Ascending aorta (tissue), 2 donors: ENCODE data around the gene MCF2. TPM values are rescaled to one million over a fixed set of nuclear protein-coding genes. Genes with fewer than 3 reads are reported as not detected.

Experiments used
- DNase-seq, 2 donors: peaks; one replicate each; pipeline ENCODE4 v3.0.0-alpha.2; 2019; ENCODE audit warnings: low spot score in 2 of 2
- H3K27ac ChIP-seq, 2 donors: fragments of 200-600 bp; sonication (generic); one replicate each; pipeline ENCODE4 v1.5.1; 2016 to 2017; ENCODE audit warnings: mild to moderate bottlenecking in 1 of 2
- H3K27me3 ChIP-seq: fragments of 200-600 bp; sonication (generic); one replicate; pipeline ENCODE4 v1.5.1; 2017
- H3K36me3 ChIP-seq, 2 donors: fragments of 200-600 bp; sonication (generic); one replicate each; pipeline ENCODE4 v1.5.1; 2016
- H3K4me1 ChIP-seq, 2 donors: fragments of 200-600 bp; sonication (generic); one replicate each; pipeline ENCODE4 v1.5.1; 2016 to 2017; ENCODE audit warnings: mild to moderate bottlenecking in 1 of 2
- H3K4me3 ChIP-seq, 2 donors: fragments of 200-600 bp; sonication (generic); one replicate each; pipeline ENCODE4 v1.5.1; 2016 to 2017; ENCODE audit warnings: mild to moderate bottlenecking in 1 of 2
- H3K9me3 ChIP-seq, 2 donors: fragments of 200-600 bp; sonication (generic); one replicate each; pipeline ENCODE4 v1.5.1; 2016
- CTCF ChIP-seq, 3 experiments: fragments of 200-600 bp in 2 of 3; fragments of 450-650 bp in 1 of 3; sonication (generic) in 2 of 3; IDR thresholded peaks; one replicate each; pipeline ENCODE4 v1.5.1; 2016 to 2019; ENCODE audit warnings: antibody characterized with exemption in 3 of 3, mild to moderate bottlenecking in 1 of 3, moderate library complexity in 1 of 3
- intact Hi-C: fragments of 100-400 bp; cut with DNase I; formaldehyde crosslinking; loops from one replicate; pipeline ENCODE4 v1.15.1; 2023
- total RNA-seq: library from RNA; depleted of rRNA; stranded (reverse); fragments of >200 nt; gene quantifications from one replicate; pipeline ENCODE4 v1.1.0, GENCODE V29; 2016

MCF2 gene
- total RNA-seq, 1 donor from 2014 or later, result not detected

- Histone ChIP-seq H3K27me3 (no peaks in the 10 kb centered on the region), H3K36me3 (no peaks in the 10 kb centered on the region), H3K4me3 (no peak overlapping the region), H3K9me3 (no peaks in the 10 kb centered on the region), H3K27ac (no peak overlapping the region), H3K4me1 (no peaks in the 10 kb centered on the region)
- DNase-seq, result no peak
- TF ChIP-seq CTCF (IDR thresholded peaks at IDR 0.05), result no peak
- intact Hi-C loops, result no loop called here
Measured at GRCh38 chrX:139736151-139736550, 28.2 kb upstream of the MCF2 start.

- no peak overlapping the region for H3K4me3 ChIP-seq
- no peak overlapping the region for H3K27ac ChIP-seq
- no peak for DNase-seq
- H3K27me3 ChIP-seq, result no peaks in the 10 kb centered on the region
- H3K36me3 ChIP-seq, result no peaks in the 10 kb centered on the region
- no peaks in the 10 kb centered on the region for H3K9me3 ChIP-seq
- intact Hi-C loops, result no loop called here
- no peaks in the 10 kb centered on the region for H3K4me1 ChIP-seq
- TF ChIP-seq CTCF (IDR thresholded peaks at IDR 0.05), result no peak
Measured at GRCh38 chrX:139734996-139735395, 27.0 kb upstream of the MCF2 start.

- intact Hi-C loops, result no loop called here
- Histone ChIP-seq H3K27me3 (no peaks in the 10 kb centered on the region), H3K36me3 (no peaks in the 10 kb centered on the region), H3K4me3 (no peak overlapping the region), H3K27ac (no peak overlapping the region), H3K9me3 (no peaks in the 10 kb centered on the region), H3K4me1 (no peaks in the 10 kb centered on the region)
- TF ChIP-seq CTCF (IDR thresholded peaks at IDR 0.05), result no peak
- DNase-seq, result no peak
Measured at GRCh38 chrX:139725720-139726119, 17.8 kb upstream of the MCF2 start.

- Histone ChIP-seq H3K9me3 (no peaks in the 10 kb centered on the region), H3K4me3 (no peak overlapping the region), H3K36me3 (no peaks in the 10 kb centered on the region), H3K27me3 (no peaks in the 10 kb centered on the region), H3K4me1 (no peaks in the 10 kb centered on the region), H3K27ac (no peak overlapping the region)
- TF ChIP-seq CTCF (IDR thresholded peaks at IDR 0.05), result no peak
- DNase-seq, result no peak
- intact Hi-C loops, result no loop called here
Measured at GRCh38 chrX:139724626-139725025, 16.7 kb upstream of the MCF2 start.

GRCh38 chrX:139720979-139721378 is 13.0 kb upstream of the MCF2 start:
- no peaks in the 10 kb centered on the region for H3K9me3 ChIP-seq
- no peak for DNase-seq
- H3K27me3 ChIP-seq, result no peaks in the 10 kb centered on the region
- no peak overlapping the region for H3K4me3 ChIP-seq
- intact Hi-C loops, result no loop called here
- no peak overlapping the region for H3K27ac ChIP-seq
- TF ChIP-seq CTCF (IDR thresholded peaks at IDR 0.05), result no peak
- H3K36me3 ChIP-seq, result no peaks in the 10 kb centered on the region
- no peaks in the 10 kb centered on the region for H3K4me1 ChIP-seq

- H3K4me1 ChIP-seq, result no peaks in the 10 kb centered on the region
- intact Hi-C loops, result no loop called here
Measured at GRCh38 chrX:139720136-139720535, 12.2 kb upstream of the MCF2 start.

More at GRCh38 chrX:139720136-139720535, 12.2 kb upstream of the MCF2 start:
- Histone ChIP-seq H3K9me3 (no peaks in the 10 kb centered on the region), H3K4me3 (no peak overlapping the region), H3K36me3 (no peaks in the 10 kb centered on the region), H3K27me3 (no peaks in the 10 kb centered on the region), H3K27ac (no peak overlapping the region)
- no peak for DNase-seq
- no peak for TF ChIP-seq CTCF (IDR thresholded peaks at IDR 0.05)
